GM12878 (cell line): ENCODE data around the gene MTO1. TPM values are rescaled to one million over a fixed set of nuclear protein-coding genes. Genes with fewer than 3 reads are reported as not detected.

Experiments
- BACH1 ChIP-seq: fragments of 450-650 bp; IDR thresholded peaks from 2 replicates; pipeline ENCODE4 v1.6.1; 2017; ENCODE audit warnings: mild to moderate bottlenecking, borderline replicate concordance
- BCLAF1 ChIP-seq: fragments of 450-650 bp; IDR thresholded peaks from 2 replicates; pipeline ENCODE4 v1.6.1; 2017; ENCODE audit warnings: antibody characterized with exemption, mild to moderate bottlenecking, moderate library complexity
- EGR1 ChIP-seq, 2 experiments: IDR thresholded peaks; 1 replicate in 1 of 2; 2 replicates in 1 of 2; pipeline ENCODE4 v1.6.1; 2011 to 2012; ENCODE audit warnings: low read depth in 2 of 2, low read length in 2 of 2, borderline replicate concordance in 1 of 2, mild to moderate bottlenecking in 1 of 2, moderate library complexity in 1 of 2
- ESRRA ChIP-seq: IDR thresholded peaks from 2 replicates; pipeline ENCODE4 v1.6.1; 2012; ENCODE audit warnings: mild to moderate bottlenecking, low read length, improper control_type of control experiment
- FOXM1 ChIP-seq: IDR thresholded peaks from 2 replicates; pipeline ENCODE4 v1.6.1; 2012; ENCODE audit warnings: low read depth, mild to moderate bottlenecking, inconsistent platforms, low read length, moderate library complexity
- HDGF ChIP-seq: fragments of 450-650 bp; IDR thresholded peaks from 2 replicates; pipeline ENCODE4 v1.6.1; 2016; ENCODE audit warnings: antibody characterized with exemption
- MXI1 ChIP-seq: fragments of 150-350 bp; IDR thresholded peaks from 2 replicates; pipeline ENCODE4 v1.6.1; 2011; ENCODE audit warnings: low read depth, mild to moderate bottlenecking, inconsistent platforms, low read length, improper control_type of control experiment
- NR2C1 ChIP-seq: fragments of 450-650 bp; IDR thresholded peaks from 2 replicates; pipeline ENCODE4 v1.6.1; 2017; ENCODE audit warnings: antibody characterized with exemption, mild to moderate bottlenecking, moderate library complexity
- PAX8 ChIP-seq: fragments of 450-650 bp; IDR thresholded peaks from 2 replicates; pipeline ENCODE4 v1.6.1; 2017; ENCODE audit warnings: mild to moderate bottlenecking, moderate library complexity
- POLR2A ChIP-seq: IDR thresholded peaks from 2 replicates; pipeline ENCODE4 v1.6.1; 2011; ENCODE audit warnings: low read depth, mild to moderate bottlenecking, low read length
- POLR2AphosphoS2 ChIP-seq: IDR thresholded peaks from 2 replicates; pipeline ENCODE4 v1.6.1; 2011; ENCODE audit warnings: low read depth, mild to moderate bottlenecking, low read length, improper control_type of control experiment, moderate library complexity
- SREBF1 ChIP-seq: IDR thresholded peaks from 2 replicates; pipeline ENCODE4 v1.6.1; 2012; ENCODE audit warnings: mild to moderate bottlenecking, low read length
- SUPT20H ChIP-seq: IDR thresholded peaks from 2 replicates; pipeline ENCODE4 v1.6.1; 2011; ENCODE audit warnings: low read depth, mild to moderate bottlenecking, low read length, moderate library complexity, borderline replicate concordance; ENCODE audit not compliant: control insufficient read depth
- SUZ12 ChIP-seq: fragments of 200-600 bp; sonication (generic); IDR thresholded peaks from one replicate; pipeline ENCODE4 v1.6.1; 2018; ENCODE audit warnings: antibody characterized with exemption, mild to moderate bottlenecking; ENCODE audit not compliant: unreplicated experiment
- TAF1 ChIP-seq: IDR thresholded peaks from 2 replicates; pipeline ENCODE4 v1.6.1; 2011; ENCODE audit warnings: mild to moderate bottlenecking, low read depth, low read length, borderline replicate concordance
- USF1 ChIP-seq: IDR thresholded peaks from 2 replicates; pipeline ENCODE4 v1.6.1; 2011; ENCODE audit warnings: borderline replicate concordance, low read depth, mild to moderate bottlenecking, moderate library complexity, mixed read lengths, low read length; ENCODE audit not compliant: insufficient read depth; ENCODE audit errors: extremely low read length
- ZBTB40 ChIP-seq: fragments of 450-650 bp; IDR thresholded peaks from 2 replicates; pipeline ENCODE4 v1.6.1; 2016; ENCODE audit warnings: mild to moderate bottlenecking, moderate library complexity, borderline replicate concordance
- ZNF592 ChIP-seq: fragments of 450-650 bp; IDR thresholded peaks from 2 replicates; pipeline ENCODE4 v1.6.1; 2017; ENCODE audit warnings: mild to moderate bottlenecking, moderate library complexity
- polyA plus RNA-seq, 11 experiments: library from polyadenylated mRNA; depleted of rRNA in 4 of 11; unstranded in 6 of 11; stranded (reverse) in 5 of 11; fragments of >200 nt; fragmentation: Nextera tagmentation in 4 of 11; fragmentation: Illumina TruSeq in 1 of 11; extraction: Ambion mirVana in 4 of 11; extraction: Trizol in 1 of 11; gene quantifications; 1 replicate in 1 of 11; 2 replicates in 10 of 11; pipeline versions ENCODE4 v1.2.1 to v1.2.3, GENCODE V29; 2011 to 2016; ENCODE audit warnings: inconsistent platforms in 2 of 11, missing spikeins in 2 of 11, low read depth in 1 of 11
- total RNA-seq, 4 experiments: library from RNA; depleted of rRNA in 3 of 4; stranded (reverse); fragments of >200 nt in 3 of 4; fragmentation: Illumina TruSeq in 1 of 4; extraction: Trizol in 1 of 4; gene quantifications; 2 replicates each; pipeline versions ENCODE4 v1.2.1 to v1.2.3, GENCODE V29; 2013 to 2021

Gene MTO1
- total and polyA plus RNA-seq, 10 of the 15 experiments (the other 5 are each of a cell fraction or from before 2014, with no cell fraction given) = 24.8 to 53.6 (median 33.1) TPM

GRCh38 chr6:73471686-73472290 is 10.3 kb downstream of the MTO1 start (continued):
- TF ChIP-seq ZBTB40 = no peak
- no peak for TF ChIP-seq SUPT20H
- TF ChIP-seq POLR2AphosphoS2 = no peak
- no peak for TF ChIP-seq SREBF1
- TF ChIP-seq BCLAF1 = no peak
- TF ChIP-seq MXI1 = no peak
- TF ChIP-seq PAX8 = no peak
- TF ChIP-seq TAF1 = no peak
- TF ChIP-seq FOXM1 = 0 out of 2 replicates have a peak, but pooled peaks have one; percentile 51
- no peak for TF ChIP-seq ZNF592
- TF ChIP-seq HDGF = no peak
- TF ChIP-seq ESRRA = no peak
- no peak for TF ChIP-seq NR2C1
- peak; percentile 78; the same call in 1 of the 2 replicates for TF ChIP-seq BACH1
- TF ChIP-seq POLR2A = no peak
- TF ChIP-seq EGR1 (IDR thresholded peaks at IDR 0.05; ENCODE audit: borderline replicate concordance in 1 of 2, low read depth in 2 of 2, low read length in 2 of 2) = no peak
- TF ChIP-seq USF1 = no peak
- TF ChIP-seq SUZ12 = no peak
